HG03432 (cell line): ENCODE results near the gene CDC42SE2.

ENCODE experiments used
- ATAC-seq: cut with Tn5 transposase; IDR thresholded peaks from one replicate; pipeline ENCODE4 v1.9.1; 2021; ENCODE audit warnings: mild to moderate bottlenecking, moderate library complexity; ENCODE audit not compliant: unreplicated experiment

Gene CDC42SE2

DNA sequence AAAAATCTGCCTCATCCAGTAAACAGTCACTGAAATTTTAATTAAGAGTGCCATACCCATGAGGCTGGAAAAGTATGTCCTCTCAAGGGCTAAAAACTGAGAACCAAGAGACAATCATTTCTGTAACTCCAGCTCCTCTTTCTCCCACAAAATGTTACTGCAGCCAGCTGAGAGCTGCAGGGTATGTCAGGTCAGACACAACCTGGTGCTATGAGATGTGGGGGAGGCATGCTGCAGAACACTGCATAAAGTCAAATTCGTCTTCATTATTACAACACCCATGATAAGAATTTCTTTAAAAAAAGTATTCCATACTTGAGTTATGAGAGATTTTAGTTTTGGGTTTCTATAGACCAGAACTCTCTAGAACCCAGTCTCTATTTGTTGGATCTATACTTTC, 162.2 kb downstream of the CDC42SE2 start:
- ATAC-seq = no peak

DNA sequence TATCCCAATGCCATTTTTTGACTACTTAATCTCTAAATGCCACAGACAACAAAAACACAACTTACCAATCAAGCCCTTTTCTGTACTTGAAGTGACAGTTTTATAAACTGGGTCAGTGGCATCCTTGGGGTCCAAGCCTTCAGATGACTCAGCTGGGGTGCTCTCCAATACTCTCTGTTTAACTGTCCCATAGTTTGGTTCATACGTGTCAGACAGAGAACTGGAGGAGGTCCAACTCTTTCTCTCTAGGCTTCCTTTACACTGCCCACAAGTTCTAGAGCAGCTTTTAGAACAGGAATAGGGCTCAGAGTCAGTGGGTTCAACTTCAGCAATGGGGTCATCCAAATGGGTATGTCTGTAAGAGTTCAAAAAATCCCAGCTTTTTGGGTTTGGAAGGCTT, 166.9 kb downstream of the CDC42SE2 start:
- no peak for ATAC-seq

- no peak for ATAC-seq
These were observed 167.9 kb downstream of the CDC42SE2 start for GRCh38 chr5:131431794-131432193.

DNA sequence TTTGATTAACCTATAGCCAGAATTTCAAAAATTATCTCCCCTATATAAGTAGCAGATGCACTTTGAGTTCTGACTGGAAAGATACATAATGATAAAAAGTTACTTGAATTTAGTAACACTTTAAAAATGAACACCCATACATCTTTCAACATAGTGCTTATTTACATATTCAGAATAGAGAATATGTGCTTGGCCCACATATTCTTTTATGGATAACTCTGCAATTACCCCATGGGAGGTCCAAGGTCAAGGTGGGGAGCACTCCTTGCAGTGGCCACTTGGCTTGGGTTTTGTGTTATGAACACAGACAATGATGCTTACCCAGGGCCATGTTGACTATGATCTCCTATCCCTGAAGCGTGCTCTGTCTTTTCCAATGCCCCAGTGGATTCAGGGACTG, 169.3 kb downstream of the CDC42SE2 start:
- ATAC-seq = no peak

- ATAC-seq = no peak
These were observed 172.2 kb downstream of the CDC42SE2 start for GRCh38 chr5:131436081-131436480.

GRCh38 chr5:131441184-131441583, 177.3 kb downstream of the CDC42SE2 start:
- ATAC-seq = no peak
